Erythroblast (primary cell): ENCODE results near the gene CADPS2.

Experiments
- GATA1 ChIP-seq: IDR thresholded peaks from 2 replicates; pipeline ENCODE4 v1.6.1; 2011; ENCODE audit warnings: low read depth, mild to moderate bottlenecking, control low read depth, low read length, moderate library complexity
- POLR2A ChIP-seq: IDR thresholded peaks from 2 replicates; pipeline ENCODE4 v1.6.1; 2011; ENCODE audit warnings: mild to moderate bottlenecking, low read length

- TF ChIP-seq POLR2A, result no peak
- TF ChIP-seq GATA1, result no peak
Measured at GRCh38 chr7:122525355-122525754, 360.9 kb downstream of the CADPS2 start.
